ENCODE measurements around the gene DCLRE1A. TPM values are rescaled to one million over a fixed set of nuclear protein-coding genes. Genes with fewer than 3 reads are reported as not detected.

DCLRE1A gene
- total RNA-seq (7.5 and 7.7 TPM in 2 replicates), polyA plus RNA-seq (3.0 and 4.2 TPM in 2 replicates)

- Histone ChIP-seq H3K27ac (peak within 1 kb of the TSS; percentile 98), H3K27me3 (no peaks in the 10 kb centered on the region), H3K79me2 (peaks cover 45% of the 10 kb centered on the region), H3K9me2 (replicated peaks; ENCODE audit: insufficient read depth) (no peaks in the 10 kb centered on the region), H2AFZ (peak within 1 kb of the TSS; percentile 98), H4K20me1 (ENCODE audit: insufficient read depth, poor library complexity, severe bottlenecking) (no peaks in the 10 kb centered on the region), H3K4me1 (ENCODE audit: insufficient read depth) (peaks cover 17% of the 10 kb centered on the region), H3K36me3 (replicated peaks; ENCODE audit: insufficient read depth, low read depth) (no peaks in the 10 kb centered on the region), H3K4me2 (peak within 1 kb of the TSS; percentile 86), H3K4me3 (peak within 1 kb of the TSS; percentile 80), H3K9me3 (ENCODE audit: low read depth) (no peaks in the 10 kb centered on the region)
- 1% methylated on average over 38 of the region's 39 CpGs for WGBS (ENCODE audit: low lambda C conversion rate, missing lambda C conversion rate)
- peak; percentile 86 for DNase-seq (ENCODE audit: low spot score)
- no peak for TF ChIP-seq CTCF (IDR thresholded peaks at IDR 0.05; ENCODE audit: poor library complexity)
- TF ChIP-seq EZH2phosphoT487 (IDR thresholded peaks at IDR 0.05; ENCODE audit: low read depth, severe bottlenecking, unreplicated experiment), result no peak
- TF ChIP-seq EZH2 (IDR thresholded peaks at IDR 0.05; ENCODE audit: borderline replicate concordance), result no peak
Observed at GRCh38 chr10:113854013-113854760, at the start of gene DCLRE1A, which contains the start of gene NHLRC2. Gene DCLRE1A, minus strand, starts transcription at chr10:113854082. Its CDS starts 900 bp downstream, at chr10:113853182. Gene NHLRC2, plus strand, starts transcription at chr10:113854661. Its CDS starts 212 bp downstream, at chr10:113854873.

GRCh38 chr10:113899952-113900598 lies 46.2 kb upstream of the DCLRE1A start:
- Histone ChIP-seq H3K4me2 (no peak overlapping the region), H3K27me3 (no peaks in the 10 kb centered on the region), H3K79me2 (no peaks in the 10 kb centered on the region), H4K20me1 (ENCODE audit: insufficient read depth, poor library complexity, severe bottlenecking) (no peaks in the 10 kb centered on the region), H3K9me3 (ENCODE audit: low read depth) (no peaks in the 10 kb centered on the region), H3K36me3 (replicated peaks; ENCODE audit: insufficient read depth, low read depth) (no peaks in the 10 kb centered on the region), H2AFZ (no peak overlapping the region), H3K9me2 (replicated peaks; ENCODE audit: insufficient read depth) (no peaks in the 10 kb centered on the region), H3K4me1 (ENCODE audit: insufficient read depth) (no peaks in the 10 kb centered on the region), H3K4me3 (no peak overlapping the region), H3K27ac (no peak overlapping the region)
- WGBS (ENCODE audit: low lambda C conversion rate, missing lambda C conversion rate), result 88% methylated on average over 2 of the region's 2 CpGs
- TF ChIP-seq EZH2 (IDR thresholded peaks at IDR 0.05; ENCODE audit: borderline replicate concordance) (no peak), EZH2phosphoT487 (IDR thresholded peaks at IDR 0.05; ENCODE audit: low read depth, severe bottlenecking, unreplicated experiment) (no peak), CTCF (IDR thresholded peaks at IDR 0.05; ENCODE audit: poor library complexity) (no peak)
- DNase-seq (ENCODE audit: low spot score), result no peak

- no peak overlapping the region for H3K4me2 ChIP-seq
- no peak overlapping the region for H2AFZ ChIP-seq
- H3K9me2 ChIP-seq (replicated peaks; ENCODE audit: insufficient read depth), result no peaks in the 10 kb centered on the region
- no peaks in the 10 kb centered on the region for H3K4me1 ChIP-seq (ENCODE audit: insufficient read depth)
- 86% methylated on average over 6 of the region's 6 CpGs for WGBS (ENCODE audit: low lambda C conversion rate, missing lambda C conversion rate)
- no peak overlapping the region for H3K4me3 ChIP-seq
- no peak for TF ChIP-seq EZH2 (IDR thresholded peaks at IDR 0.05; ENCODE audit: borderline replicate concordance)
- no peak for TF ChIP-seq EZH2phosphoT487 (IDR thresholded peaks at IDR 0.05; ENCODE audit: low read depth, severe bottlenecking, unreplicated experiment)
- TF ChIP-seq CTCF (IDR thresholded peaks at IDR 0.05; ENCODE audit: poor library complexity), result no peak
- DNase-seq (ENCODE audit: low spot score), result no peak
- H4K20me1 ChIP-seq (ENCODE audit: insufficient read depth, poor library complexity, severe bottlenecking), result no peaks in the 10 kb centered on the region
- no peaks in the 10 kb centered on the region for H3K9me3 ChIP-seq (ENCODE audit: low read depth)
- H3K36me3 ChIP-seq (replicated peaks; ENCODE audit: insufficient read depth, low read depth), result no peaks in the 10 kb centered on the region
- no peaks in the 10 kb centered on the region for H3K79me2 ChIP-seq
- no peak overlapping the region for H3K27ac ChIP-seq
- no peaks in the 10 kb centered on the region for H3K27me3 ChIP-seq
Observed at GRCh38 chr10:113897693-113898618, 44.1 kb upstream of the DCLRE1A start.
